GM23338 (cell line): ENCODE measurements around the gene WFDC11. TPM values are rescaled to one million over a fixed set of nuclear protein-coding genes. Genes with fewer than 3 reads are reported as not detected.

Experiments
- ATAC-seq: fragments of 200-7000 bp; cut with Tn5 transposase; 3 replicates; pipeline ENCODE4 v1.9.1; 2020
- DNase-seq: peaks from one replicate; pipeline ENCODE4 v3.0.0-alpha.2; 2015; ENCODE audit warnings: low spot score
- H2AFZ ChIP-seq: fragments of 200-600 bp; sonication (generic); 2 replicates; pipeline ENCODE4 v1.8.0; 2016; ENCODE audit warnings: antibody characterized with exemption, mild to moderate bottlenecking, moderate library complexity
- H3F3A ChIP-seq: fragments of 200-600 bp; sonication (generic); replicated peaks from 2 replicates; pipeline ENCODE4 v1.8.0; 2017; ENCODE audit warnings: antibody characterized with exemption, mixed run types, low read depth
- H3K27ac ChIP-seq: fragments of 200-600 bp; sonication (generic); 2 replicates; pipeline ENCODE4 v1.6.1; 2016; ENCODE audit warnings: low read depth
- H3K27me3 ChIP-seq: fragments of 200-600 bp; sonication (generic); 2 replicates; pipeline ENCODE4 v1.8.0; 2016; ENCODE audit warnings: mild to moderate bottlenecking, mixed run types, moderate library complexity; ENCODE audit not compliant: insufficient read depth
- H3K36me3 ChIP-seq: fragments of 200-600 bp; sonication (generic); 2 replicates; pipeline ENCODE4 v1.8.0; 2016; ENCODE audit warnings: mild to moderate bottlenecking; ENCODE audit not compliant: insufficient read depth
- H3K4me1 ChIP-seq: fragments of 200-600 bp; sonication (generic); 2 replicates; pipeline ENCODE4 v1.8.0; 2016; ENCODE audit warnings: mild to moderate bottlenecking, moderate library complexity; ENCODE audit not compliant: insufficient read depth
- H3K4me2 ChIP-seq: fragments of 200-600 bp; sonication (generic); 2 replicates; pipeline ENCODE4 v1.7.1; 2017; ENCODE audit warnings: mixed run types
- H3K4me3 ChIP-seq: fragments of 200-600 bp; sonication (generic); 2 replicates; pipeline ENCODE4 v1.6.1; 2016; ENCODE audit warnings: mixed run types
- H3K79me2 ChIP-seq: fragments of 200-600 bp; sonication (generic); replicated peaks from 2 replicates; pipeline ENCODE4 v1.8.0; 2017; ENCODE audit warnings: mild to moderate bottlenecking; ENCODE audit not compliant: insufficient read depth
- H3K9me2 ChIP-seq: fragments of 200-600 bp; sonication (generic); 2 replicates; pipeline ENCODE4 v1.8.0; 2017; ENCODE audit not compliant: insufficient read depth
- H4K20me1 ChIP-seq: fragments of 200-600 bp; sonication (generic); replicated peaks from 2 replicates; pipeline ENCODE4 v1.8.0; 2017; ENCODE audit warnings: mild to moderate bottlenecking; ENCODE audit not compliant: insufficient read depth
- H3K27ac Mint-ChIP-seq: 2 replicates; pipeline ENCODE4 v1.8.0; 2020; ENCODE audit warnings: inconsistent platforms, mild to moderate bottlenecking, moderate library complexity, mixed read lengths
- H3K27me3 Mint-ChIP-seq: 3 replicates; pipeline ENCODE4 v1.8.0; 2022; ENCODE audit warnings: low read depth, mild to moderate bottlenecking, moderate library complexity, mixed read lengths, inconsistent platforms; ENCODE audit not compliant: insufficient read depth, poor library complexity
- H3K36me3 Mint-ChIP-seq: 3 replicates; pipeline ENCODE4 v1.8.0; 2021; ENCODE audit warnings: low read depth, mild to moderate bottlenecking, inconsistent platforms, moderate library complexity, mixed read lengths
- H3K4me1 Mint-ChIP-seq: 3 replicates; pipeline ENCODE4 v1.8.0; 2020; ENCODE audit warnings: mild to moderate bottlenecking, inconsistent platforms, mixed read lengths
- H3K4me3 Mint-ChIP-seq: 3 replicates; pipeline ENCODE4 v1.8.0; 2021; ENCODE audit warnings: moderate library complexity, mild to moderate bottlenecking, inconsistent platforms, mixed read lengths
- H3K9me3 Mint-ChIP-seq: 3 replicates; pipeline ENCODE4 v1.8.0; 2020; ENCODE audit warnings: moderate library complexity, mild to moderate bottlenecking, inconsistent platforms, mixed read lengths
- CTCF ChIP-seq, 2 experiments: fragments of 200-600 bp in 1 of 2; sonication (generic) in 1 of 2; conservative IDR thresholded peaks; 2 replicates each; pipeline versions ENCODE4 v1.5.1 to v1.6.1; 2016 to 2017; ENCODE audit warnings: antibody characterized with exemption in 2 of 2, low read depth in 2 of 2, mild to moderate bottlenecking in 2 of 2, moderate library complexity in 1 of 2
- EZH2 ChIP-seq: fragments of 200-600 bp; sonication (generic); IDR thresholded peaks from one replicate; pipeline ENCODE4 v1.8.0; 2017; ENCODE audit warnings: antibody characterized with exemption, mild to moderate bottlenecking, low read depth; ENCODE audit not compliant: unreplicated experiment
- EZH2phosphoT487 ChIP-seq: fragments of 200-600 bp; sonication (generic); IDR thresholded peaks from one replicate; pipeline ENCODE4 v1.8.1; 2018; ENCODE audit warnings: antibody characterized with exemption; ENCODE audit not compliant: unreplicated experiment
- JUNB ChIP-seq: IDR thresholded peaks from one replicate; pipeline ENCODE4 v1.6.1; 2016; ENCODE audit warnings: antibody characterized with exemption; ENCODE audit not compliant: unreplicated experiment
- NANOG ChIP-seq: IDR thresholded peaks from 2 replicates; pipeline ENCODE4 v1.6.1; 2016; ENCODE audit warnings: antibody characterized with exemption, borderline replicate concordance
- POLR2AphosphoS5 ChIP-seq: IDR thresholded peaks from 2 replicates; pipeline ENCODE4 v1.6.1; 2016; ENCODE audit warnings: antibody characterized with exemption, low read depth
- REST ChIP-seq: IDR thresholded peaks from one replicate; pipeline ENCODE4 v1.6.1; 2018; ENCODE audit warnings: antibody characterized with exemption; ENCODE audit not compliant: unreplicated experiment
- STAT1 ChIP-seq: IDR thresholded peaks from one replicate; pipeline ENCODE4 v1.6.1; 2016; ENCODE audit warnings: antibody characterized with exemption; ENCODE audit not compliant: unreplicated experiment
- ZNF114 ChIP-seq: fragments of 250-450 bp; sonication (Bioruptor Pico); IDR thresholded peaks from 2 replicates; pipeline ENCODE4 v1.5.0; 2020; ENCODE audit warnings: mild to moderate bottlenecking, moderate library complexity
- ZNF331 ChIP-seq: fragments of 250-450 bp; sonication (Bioruptor Pico); IDR thresholded peaks from 2 replicates; pipeline ENCODE4 v1.5.0; 2020; ENCODE audit warnings: low read depth, mild to moderate bottlenecking, moderate library complexity
- ZNF462 ChIP-seq: fragments of 250-450 bp; sonication (Bioruptor Pico); IDR thresholded peaks from 2 replicates; pipeline ENCODE4 v1.5.0; 2020; ENCODE audit warnings: mild to moderate bottlenecking, moderate library complexity
- polyA plus RNA-seq: library from polyadenylated mRNA; unstranded; fragments of >200 nt; fragmentation: Nextera tagmentation; extraction: Ambion mirVana; gene quantifications from 2 replicates; pipeline ENCODE4 v1.2.1, GENCODE V29; 2016
- total RNA-seq: library from RNA; depleted of rRNA; stranded (reverse); fragments of >200 nt; shearing (Covaris generic); gene quantifications from 2 replicates; pipeline ENCODE4 v1.2.3, GENCODE V29; 2014

Gene WFDC11
- total and polyA plus RNA-seq, 2 experiments from 2014 or later = not detected

- Mint-ChIP-seq H3K36me3 (no peaks in the 10 kb centered on the region; the same call in 2 of the 3 replicates), H3K9me3 (peaks cover 1% of the 10 kb centered on the region; the same call in 1 of the 3 replicates), H3K4me3 (no peak overlapping the region), H3K27ac (no peak overlapping the region), H3K27me3 (no peaks in the 10 kb centered on the region), H3K4me1 (no peaks in the 10 kb centered on the region)
- DNase-seq = no peak
- Histone ChIP-seq H3K79me2 (no peaks in the 10 kb centered on the region), H3K27ac (no peak overlapping the region), H3K4me2 (no peak overlapping the region), H3K27me3 (no peaks in the 10 kb centered on the region), H2AFZ (no peak overlapping the region), H3K4me1 (no peaks in the 10 kb centered on the region), H3K4me3 (no peak overlapping the region), H3F3A (no peaks in the 10 kb centered on the region), H3K36me3 (no peaks in the 10 kb centered on the region), H4K20me1 (no peaks in the 10 kb centered on the region), H3K9me2 (peaks cover 4% of the 10 kb centered on the region)
- TF ChIP-seq ZNF462 (CRISPR knock-in tag) (no peak), ZNF114 (CRISPR knock-in tag) (no peak), POLR2AphosphoS5 (no peak), JUNB (no peak), NANOG (no peak), CTCF (conservative IDR thresholded peaks at IDR 0.05; ENCODE audit: low read depth in 2 of 2) (no peak), EZH2 (no peak), ZNF331 (CRISPR knock-in tag) (no peak), EZH2phosphoT487 (no peak), REST (no peak), STAT1 (no peak)
- no peak for ATAC-seq
Measured at GRCh38 chr20:45639687-45640086, 30.4 kb downstream of the WFDC11 start.
